COLO668 (cell line): Measurements from ENCODE around the gene DLG5.

Experiments used
- DNase-seq: peaks from one replicate; lab custom pipeline; 2025; ENCODE audit not compliant: unreplicated experiment; lab: John Stamatoyannopoulos, UW

Gene DLG5

GRCh38 chr10:77926566-77927401, at the start of gene DLG5:
DLG5 (minus strand) TSS chr10:77926755; CDS start chr10:77926520, 235 bp downstream.
- peak; percentile 59 for DNase-seq

DNA sequence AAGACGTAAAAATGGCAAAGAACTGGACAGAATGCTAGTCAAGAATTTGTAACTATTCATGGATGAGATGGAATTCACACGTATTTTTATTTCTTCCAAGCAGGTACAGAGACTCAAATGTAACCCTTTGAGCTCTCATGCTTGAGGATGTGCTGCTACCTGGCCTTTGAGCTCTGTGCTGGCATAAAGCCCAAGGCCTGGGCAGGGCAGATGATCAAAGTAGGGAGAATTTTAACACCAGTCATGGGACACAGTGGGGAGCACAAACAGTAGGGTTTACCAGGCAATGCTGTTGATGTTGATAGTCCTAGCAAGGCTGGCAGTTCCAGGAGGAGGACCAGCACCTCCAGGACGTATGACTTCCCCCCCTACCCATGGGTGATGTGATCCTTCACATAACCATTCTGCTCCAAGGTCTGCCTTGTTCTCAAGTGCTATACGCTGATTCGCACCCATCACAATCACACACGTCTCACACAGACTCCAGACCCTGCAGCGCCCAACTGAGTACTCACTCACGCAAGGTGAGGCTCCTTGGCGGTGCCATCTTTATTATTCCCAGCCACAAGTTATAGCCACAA, 48.6 kb upstream of the DLG5 start:
- no peak for DNase-seq

- DNase-seq, result peak; percentile 4
These were observed 48.0 kb upstream of the DLG5 start for GRCh38 chr10:77974396-77975074.

DNA sequence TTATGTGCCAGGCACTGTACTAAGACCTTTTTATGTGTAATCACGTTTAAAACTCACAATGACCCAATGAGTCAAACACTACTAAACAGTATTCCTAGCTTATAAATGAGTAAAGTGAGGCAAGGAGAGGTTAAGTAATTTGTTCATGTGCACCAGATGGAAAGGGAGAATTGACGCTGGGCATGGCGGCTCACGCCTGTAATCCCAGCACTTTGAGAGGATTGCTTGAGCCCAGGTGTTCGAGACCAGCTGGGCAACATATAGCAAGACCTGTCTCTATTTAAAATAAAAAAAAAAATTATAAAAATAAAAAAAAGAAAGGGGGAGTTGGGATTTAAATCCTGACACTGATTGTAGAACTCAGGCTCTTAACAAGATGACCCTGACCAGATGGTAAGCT, 46.7 kb upstream of the DLG5 start:
- DNase-seq, result no peak

DNA sequence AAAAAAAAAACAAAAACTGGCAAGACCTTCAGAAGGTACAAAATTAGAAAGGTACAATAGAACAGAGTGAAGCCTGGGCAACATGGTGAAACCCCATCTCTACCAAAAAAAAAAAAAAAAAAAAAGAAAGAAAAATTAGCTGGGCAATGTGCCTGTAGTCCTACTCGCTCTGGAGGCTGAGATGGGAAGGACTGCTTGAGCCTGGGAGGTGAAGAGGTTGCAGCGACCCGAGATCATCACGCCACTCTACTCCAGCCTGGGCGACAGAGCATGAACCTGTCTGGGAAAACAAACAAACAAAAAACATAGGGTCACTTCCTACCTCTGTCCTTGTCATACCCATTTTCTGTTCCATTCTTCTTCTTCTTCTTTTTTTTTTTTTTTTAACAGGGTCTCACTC, 45.6 kb upstream of the DLG5 start:
- DNase-seq, result no peak

DNA sequence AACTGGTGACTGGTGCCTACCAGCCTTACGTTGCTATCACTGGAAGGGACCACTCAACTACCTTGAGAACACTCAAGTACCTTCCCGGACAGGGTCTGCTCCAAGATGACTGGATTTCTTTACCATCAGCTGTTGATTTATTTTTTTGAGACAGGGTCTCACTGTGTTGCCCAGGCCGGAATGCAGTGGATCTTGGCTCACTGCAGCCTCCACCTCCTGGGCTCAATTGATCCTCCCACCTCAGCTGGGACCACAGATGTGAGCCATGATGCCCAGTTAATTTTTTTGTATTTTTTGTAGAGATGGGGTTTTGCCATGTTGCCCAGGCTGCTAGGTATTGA, 45.2 kb upstream of the DLG5 start:
- no peak for DNase-seq

DNA sequence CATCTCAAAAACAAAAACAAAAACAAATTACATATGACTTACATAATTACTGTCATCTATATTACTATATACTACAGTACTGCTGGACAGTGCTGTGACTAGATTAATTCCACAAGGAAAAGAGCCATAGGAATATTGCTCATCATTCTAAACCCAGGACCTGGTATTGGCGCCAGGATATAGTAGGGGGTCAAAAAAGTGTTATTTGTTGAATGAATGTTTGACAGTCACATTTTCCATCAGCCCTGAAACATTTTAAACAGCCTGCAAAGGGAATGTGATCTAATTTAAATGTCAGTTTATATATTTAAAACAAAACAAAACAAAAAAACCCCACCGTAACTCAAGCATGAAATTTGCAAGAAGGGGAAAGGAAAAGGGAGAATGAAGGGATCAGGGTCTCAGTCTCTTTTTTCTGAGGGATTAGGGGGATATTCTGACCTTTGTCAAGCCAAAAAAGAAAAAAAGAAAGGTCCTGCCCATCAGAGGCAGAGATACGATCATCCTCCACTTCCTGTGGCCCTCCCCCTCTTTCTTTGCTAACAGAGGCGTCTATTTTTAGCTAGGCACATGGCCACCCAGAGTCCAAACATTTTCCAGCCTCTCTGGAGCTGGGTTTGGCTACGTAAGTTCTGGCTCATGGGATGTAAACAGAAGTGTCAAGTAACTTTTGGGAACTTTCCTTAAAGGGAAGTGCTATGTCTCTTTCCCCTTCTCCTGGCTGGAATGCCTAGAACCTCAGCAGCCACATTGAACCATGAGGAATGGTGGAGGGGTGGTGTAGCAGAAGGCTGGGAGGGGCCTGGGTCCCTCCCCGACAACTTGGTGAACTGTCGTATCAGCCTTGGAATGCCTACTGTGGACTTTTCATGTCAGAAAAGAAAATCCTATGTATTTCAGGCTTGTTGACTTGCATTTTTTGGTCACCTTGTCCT, 44.6 kb upstream of the DLG5 start:
- DNase-seq, result no peak

DNA sequence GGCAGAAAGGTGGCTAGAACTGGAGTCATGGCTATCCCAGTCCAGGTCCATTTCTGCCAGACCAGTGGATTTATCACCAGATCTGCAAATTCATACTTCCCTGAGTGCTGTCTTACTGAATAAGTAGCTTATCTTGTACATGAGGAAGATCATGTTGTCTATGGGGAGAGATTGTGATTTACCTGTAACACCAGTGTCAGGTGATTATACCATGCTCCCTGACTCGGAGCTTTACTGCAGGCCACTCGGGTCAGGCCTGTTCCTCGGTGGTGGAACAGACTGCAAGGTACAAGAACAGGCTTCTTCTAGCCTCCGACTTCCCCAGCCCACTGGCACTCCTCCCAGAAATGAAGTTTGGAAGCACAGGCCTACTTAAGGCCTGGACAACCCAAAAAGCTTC, 42.6 kb upstream of the DLG5 start:
- DNase-seq, result no peak

GRCh38 chr10:77967611-77968022, 41.1 kb upstream of the DLG5 start:
- no peak for DNase-seq

DNA sequence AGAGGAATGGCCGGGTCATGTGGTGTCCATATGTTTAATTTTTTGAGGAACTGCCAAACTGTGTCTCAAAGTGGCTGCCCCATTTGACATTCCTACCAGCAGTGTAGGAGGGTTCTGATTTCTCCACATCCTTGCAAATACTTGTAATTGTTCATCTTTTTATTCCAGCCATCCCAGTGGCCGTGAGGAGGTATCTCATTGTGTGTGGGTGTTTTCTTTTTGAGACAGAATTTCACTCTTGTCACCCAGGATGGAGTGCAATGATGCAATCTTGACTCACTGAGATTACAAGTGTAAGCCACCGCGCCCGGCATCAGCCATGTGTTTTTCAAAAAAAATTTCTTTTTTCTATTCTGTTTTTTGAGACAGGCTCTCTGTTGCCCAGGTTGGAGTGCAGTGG, 38.7 kb upstream of the DLG5 start:
- DNase-seq, result no peak

- no peak for DNase-seq
These were observed 38.3 kb upstream of the DLG5 start for GRCh38 chr10:77964811-77965210.

DNA sequence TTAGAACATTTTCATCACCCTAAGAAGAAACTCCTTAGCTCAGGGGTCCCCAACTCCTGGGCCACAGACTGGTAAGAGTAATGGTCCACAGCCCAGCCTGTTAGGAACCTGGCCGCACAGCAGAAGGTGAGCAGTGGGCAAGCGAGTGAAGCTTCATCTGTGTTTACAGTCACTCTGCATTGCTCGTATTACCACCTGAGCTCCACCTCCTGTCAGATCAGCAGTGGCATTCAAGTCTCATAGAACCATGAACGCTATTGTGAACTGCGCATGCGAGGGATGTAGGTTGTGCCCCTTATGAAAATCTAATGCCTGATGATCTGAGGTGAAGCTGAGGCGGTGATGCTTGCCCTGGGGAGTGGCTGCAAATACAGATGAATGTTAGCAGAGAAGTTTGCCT, 37.3 kb upstream of the DLG5 start:
- DNase-seq, result no peak

- no peak for DNase-seq
These were observed 36.0 kb upstream of the DLG5 start for GRCh38 chr10:77962350-77963146.

GRCh38 chr10:77961668-77962067, 35.1 kb upstream of the DLG5 start:
- DNase-seq, result no peak

DNA sequence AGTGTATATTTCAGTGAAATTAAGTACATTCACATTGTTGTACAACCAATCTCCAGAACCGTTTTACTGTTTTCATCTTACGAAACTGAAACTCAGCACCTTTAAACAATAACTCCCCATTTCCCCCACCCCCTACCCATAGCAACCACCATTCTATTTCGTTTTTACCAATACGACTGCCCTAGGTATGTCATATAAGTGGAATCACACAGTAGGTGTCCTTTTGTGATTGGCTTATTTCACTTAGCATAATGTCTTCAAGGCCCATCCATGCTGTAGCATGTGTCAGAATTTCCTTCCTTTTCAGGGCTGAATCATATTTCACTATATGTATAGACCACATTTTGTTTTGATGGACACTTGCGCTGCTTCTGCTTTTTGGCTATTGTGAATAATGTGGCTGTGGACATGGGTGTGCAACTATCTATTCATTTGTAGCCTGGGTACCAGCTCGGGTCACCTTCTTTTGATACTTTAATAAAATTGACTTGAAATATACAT, 34.3 kb upstream of the DLG5 start:
- DNase-seq, result no peak

GRCh38 chr10:77959887-77960455, 33.4 kb upstream of the DLG5 start:
- no peak for DNase-seq

DNA sequence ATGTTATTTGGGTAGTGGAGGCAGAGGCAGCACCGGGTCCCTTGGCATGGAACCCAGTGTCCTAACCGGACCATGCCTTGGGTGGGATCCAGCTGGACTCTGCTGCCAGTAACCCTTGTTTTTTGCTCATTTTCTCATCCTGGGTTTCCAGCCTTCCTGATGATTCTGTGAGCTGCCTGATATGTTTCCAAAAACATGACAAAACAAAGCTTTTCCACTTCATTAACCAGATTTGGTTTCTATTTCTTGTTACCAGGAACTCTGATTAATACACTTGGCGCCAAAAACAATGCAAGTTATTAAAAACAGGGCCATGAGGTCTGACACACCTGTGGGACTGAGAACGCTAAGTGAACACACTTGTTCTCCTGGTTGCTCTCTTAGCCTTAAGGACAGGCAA, 32.8 kb upstream of the DLG5 start:
- DNase-seq, result no peak

DNA sequence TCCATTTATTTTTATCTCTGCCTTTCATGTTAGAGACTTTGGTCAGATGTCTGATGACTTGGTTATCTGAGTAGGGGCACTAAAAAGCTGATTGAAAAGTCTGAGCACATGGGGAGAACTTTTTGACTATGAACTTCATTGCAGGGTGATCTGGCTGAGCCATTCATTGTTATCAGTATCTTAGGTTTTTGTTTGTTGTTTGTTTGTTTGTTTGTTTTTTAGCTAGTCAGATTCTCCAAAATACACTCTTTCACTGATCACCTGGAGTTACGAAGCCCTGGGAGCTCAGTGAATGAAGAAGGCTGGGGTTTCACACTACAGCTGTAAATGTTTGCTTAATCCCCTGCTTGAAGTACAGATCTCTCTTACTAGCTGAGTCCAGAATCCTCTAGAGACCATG, 28.6 kb upstream of the DLG5 start:
- DNase-seq, result no peak

DNA sequence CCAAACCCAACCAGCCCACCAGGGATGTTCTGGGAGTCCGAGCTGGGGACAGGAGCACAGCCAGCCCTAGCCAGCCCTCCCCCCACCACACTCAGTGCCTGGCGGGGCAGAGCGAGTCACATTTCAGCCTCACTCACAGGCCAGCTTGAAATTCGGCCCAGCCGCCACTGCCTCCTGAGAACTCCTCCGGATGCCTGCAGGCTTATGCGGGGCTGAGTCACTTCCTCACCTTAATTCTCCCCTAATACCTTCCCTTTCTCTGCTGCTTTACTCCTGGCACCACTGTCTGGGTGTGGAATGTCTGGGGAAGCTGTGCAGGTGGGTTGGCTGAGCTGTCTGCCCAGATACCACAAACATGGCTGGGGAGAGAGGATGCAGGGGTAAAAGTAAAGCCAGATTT, 22.6 kb upstream of the DLG5 start:
- DNase-seq, result no peak

DNA sequence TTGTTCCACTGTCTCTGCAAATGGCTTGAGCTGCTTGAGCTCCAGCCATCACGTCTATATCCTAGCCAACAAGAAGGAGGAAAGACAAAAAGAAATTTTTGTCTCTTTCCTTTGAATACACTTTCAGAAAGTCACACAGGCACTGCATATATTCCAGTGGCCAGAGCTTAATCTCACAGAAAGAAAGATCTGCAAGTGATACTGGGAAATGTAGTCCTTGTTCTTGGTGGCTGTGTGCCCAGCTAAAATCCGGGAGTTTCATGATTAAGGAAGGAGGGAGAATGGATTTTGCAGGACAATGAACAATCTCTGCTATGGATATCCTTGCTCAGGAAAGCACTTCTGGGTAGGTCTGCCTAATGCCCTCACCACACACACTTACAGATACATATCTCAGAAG, 19.5 kb upstream of the DLG5 start:
- DNase-seq, result no peak
